PC-3 (cell line): Measurements from ENCODE around the gene HEPH.
"Not testable (repeated sequence)": the region's sequence is repeated elsewhere in the genome, so short reads cannot be mapped to it uniquely, and the experiment has no call there.

Experiments used
- EZH2 ChIP-seq: fragments of 300-600 bp; sonication (generic); IDR thresholded peaks from one replicate; pipeline ENCODE4 v1.6.1; 2017; ENCODE audit warnings: antibody characterized with exemption, mild to moderate bottlenecking, low read length; ENCODE audit not compliant: unreplicated experiment
- EZH2phosphoT487 ChIP-seq: fragments of 300-600 bp; sonication (generic); IDR thresholded peaks from 2 replicates; pipeline ENCODE4 v1.6.1; 2018; ENCODE audit warnings: mild to moderate bottlenecking, antibody characterized with exemption, low read length, borderline replicate concordance
- TF ChIP-seq, protein P1 (sequence below): fragments of 300-600 bp; sonication (generic); conservative IDR thresholded peaks from 2 replicates; pipeline ENCODE4 v1.5.1; 2017; ENCODE audit warnings: antibody characterized with exemption, low read depth, mild to moderate bottlenecking, low read length

- TF ChIP-seq, protein P1, sequence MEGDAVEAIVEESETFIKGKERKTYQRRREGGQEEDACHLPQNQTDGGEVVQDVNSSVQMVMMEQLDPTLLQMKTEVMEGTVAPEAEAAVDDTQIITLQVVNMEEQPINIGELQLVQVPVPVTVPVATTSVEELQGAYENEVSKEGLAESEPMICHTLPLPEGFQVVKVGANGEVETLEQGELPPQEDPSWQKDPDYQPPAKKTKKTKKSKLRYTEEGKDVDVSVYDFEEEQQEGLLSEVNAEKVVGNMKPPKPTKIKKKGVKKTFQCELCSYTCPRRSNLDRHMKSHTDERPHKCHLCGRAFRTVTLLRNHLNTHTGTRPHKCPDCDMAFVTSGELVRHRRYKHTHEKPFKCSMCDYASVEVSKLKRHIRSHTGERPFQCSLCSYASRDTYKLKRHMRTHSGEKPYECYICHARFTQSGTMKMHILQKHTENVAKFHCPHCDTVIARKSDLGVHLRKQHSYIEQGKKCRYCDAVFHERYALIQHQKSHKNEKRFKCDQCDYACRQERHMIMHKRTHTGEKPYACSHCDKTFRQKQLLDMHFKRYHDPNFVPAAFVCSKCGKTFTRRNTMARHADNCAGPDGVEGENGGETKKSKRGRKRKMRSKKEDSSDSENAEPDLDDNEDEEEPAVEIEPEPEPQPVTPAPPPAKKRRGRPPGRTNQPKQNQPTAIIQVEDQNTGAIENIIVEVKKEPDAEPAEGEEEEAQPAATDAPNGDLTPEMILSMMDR, result not testable (repeated sequence)
- TF ChIP-seq EZH2, EZH2phosphoT487: not testable (repeated sequence)
These were observed 28.8 kb upstream of the HEPH start for GRCh38 chrX:66135284-66135683.
